Embryonic facial prominence (tissue), 1 donor: Measurements from ENCODE around the gene MDH1B.
A peak's percentile ranks its signal among the peaks of the same experiment; 100 is the strongest.

Experiments used
- DNase-seq: peaks from one replicate; pipeline ENCODE4 v3.0.0-alpha.2; 2016; ENCODE audit errors: extremely low spot score

Gene MDH1B

DNA sequence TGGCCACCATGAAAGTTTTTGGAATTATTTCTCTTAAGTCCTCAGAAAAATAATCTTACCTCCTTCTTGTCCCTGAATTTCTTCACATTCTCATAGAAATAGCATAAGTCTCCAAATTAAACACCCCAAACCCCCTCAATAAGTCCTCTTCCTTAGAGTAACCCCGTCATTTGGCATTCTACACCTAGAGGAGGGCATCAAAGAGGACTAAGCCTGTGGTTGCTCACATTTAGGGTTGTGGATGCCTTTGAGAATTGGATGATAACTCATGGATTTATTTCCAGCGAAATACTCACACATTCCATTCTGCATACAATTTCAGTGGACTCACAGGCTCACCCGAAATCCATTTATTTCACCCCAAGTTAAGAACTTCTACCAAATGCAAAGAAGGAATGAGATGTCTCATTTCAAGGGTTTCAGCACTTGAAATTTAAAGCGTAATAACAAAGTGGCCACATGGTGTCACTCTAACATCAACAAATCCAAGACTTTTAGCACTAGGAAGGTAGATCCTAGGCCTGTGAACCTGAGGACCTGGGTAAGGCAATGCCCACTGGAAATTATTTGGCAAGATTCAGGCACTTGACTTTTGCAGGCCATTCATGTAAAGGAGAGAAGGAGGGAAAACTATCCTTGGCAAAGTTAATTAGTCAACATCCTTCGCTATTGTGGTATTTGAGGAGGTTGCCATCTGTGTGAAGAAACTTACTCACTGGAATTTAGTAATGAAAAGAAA, 71.6 kb downstream of the MDH1B start:
- DNase-seq, result peak; percentile 14

DNA sequence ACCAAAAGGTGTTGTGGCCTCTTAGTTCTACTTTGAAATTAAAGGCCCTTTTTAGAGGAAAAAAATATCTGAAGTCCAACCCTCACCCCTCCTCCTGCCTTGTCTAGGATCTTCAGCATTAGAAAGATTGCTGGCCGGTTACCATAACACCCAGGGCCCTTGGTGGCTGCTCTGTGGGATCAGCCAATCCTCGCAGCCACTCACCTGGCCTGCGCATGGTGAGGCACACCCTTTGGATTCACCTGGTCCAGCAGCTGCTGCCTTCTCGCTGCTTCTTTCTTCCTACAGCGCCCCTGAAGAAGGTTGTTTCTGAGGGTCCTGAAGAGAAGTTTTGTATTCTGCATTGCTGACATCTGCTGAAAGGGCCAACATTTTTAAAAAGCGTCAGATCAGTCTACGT, 72.2 kb downstream of the MDH1B start:
- no peak for DNase-seq

DNA sequence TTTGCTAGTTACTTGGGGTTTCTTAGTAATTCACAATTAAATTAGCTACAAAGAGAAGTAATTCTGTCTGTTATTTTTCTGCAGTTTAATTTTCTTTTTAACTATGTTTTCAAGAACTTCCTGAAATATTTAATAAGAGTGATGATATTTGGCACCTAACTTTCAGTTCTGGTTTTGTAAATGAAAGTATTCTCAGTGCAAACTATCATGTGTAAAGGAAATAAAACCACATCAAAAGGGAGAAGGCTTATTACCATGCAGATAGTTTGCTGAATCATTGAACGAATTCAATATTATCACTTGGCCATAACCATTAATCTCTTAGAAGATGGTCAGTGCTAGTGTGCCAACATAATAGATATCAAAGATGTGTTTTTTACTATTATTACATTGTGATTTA, 76.1 kb downstream of the MDH1B start:
- DNase-seq, result no peak

DNA sequence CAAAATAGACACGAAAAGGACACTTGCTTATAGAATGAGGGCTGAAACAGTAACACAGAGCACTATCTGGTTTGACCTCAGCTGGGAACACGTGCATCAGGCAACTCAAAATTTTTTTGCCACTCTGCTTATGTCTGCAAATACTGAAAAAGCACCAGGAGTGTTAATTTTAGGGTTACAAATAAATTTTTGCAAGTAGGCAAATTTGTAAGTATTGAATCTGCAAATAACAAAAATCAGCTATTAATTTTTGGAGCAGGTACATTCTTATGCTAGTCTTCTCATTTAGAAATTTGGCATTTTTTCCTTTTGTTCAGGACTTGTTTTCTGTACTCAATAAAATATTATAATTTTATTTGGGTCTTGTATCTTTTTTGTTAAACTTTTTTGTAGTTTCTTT, 76.7 kb downstream of the MDH1B start:
- DNase-seq, result no peak
